ENCODE results near the gene GSK3A. TPM values are rescaled to one million over a fixed set of nuclear protein-coding genes. Genes with fewer than 3 reads are reported as not detected.
A peak's percentile ranks its signal among the peaks of the same experiment; 100 is the strongest.

GSK3A gene
- total and polyA plus RNA-seq, 2 experiments from 2014 or later = 32.2 to 36.6 TPM

DNA sequence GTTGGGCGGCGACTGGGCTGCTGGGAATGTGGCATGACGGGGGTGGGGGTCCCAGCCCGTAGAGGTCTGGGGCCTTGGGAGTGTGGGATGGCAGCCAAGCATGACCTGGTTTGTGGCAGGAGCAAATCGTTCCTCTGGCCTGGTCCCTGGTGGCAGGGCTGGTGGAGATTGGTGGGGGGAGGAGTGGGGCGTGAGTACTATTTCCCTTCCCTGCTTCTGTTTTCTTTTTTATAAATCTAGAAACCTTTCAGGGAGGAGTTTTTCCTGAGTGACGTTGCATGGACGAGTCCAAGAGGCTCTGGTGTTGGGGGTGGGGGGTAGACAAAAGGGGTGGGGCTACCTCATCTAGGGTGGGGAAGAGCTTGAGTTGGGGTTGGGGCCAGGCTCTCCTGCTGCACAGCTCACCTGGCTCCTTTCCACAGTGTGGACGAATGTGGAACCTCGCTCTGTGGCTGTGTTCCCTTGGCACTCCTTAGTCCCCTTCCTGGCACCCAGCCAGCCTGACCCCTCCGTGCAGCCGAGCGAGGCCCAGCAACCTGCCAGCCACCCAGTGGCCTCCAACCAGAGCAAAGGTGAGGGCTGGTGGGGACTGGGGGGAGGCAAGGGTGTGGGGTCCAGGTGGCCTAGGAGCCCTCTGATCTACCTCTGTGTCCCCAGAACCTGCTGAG is 44.1 kb upstream of the GSK3A start:
- H4K20me1 ChIP-seq (ENCODE audit: insufficient read depth, poor library complexity, severe bottlenecking) = peaks cover 42% of the 10 kb centered on the region
- peak overlapping the region; percentile 79 for H3K27ac ChIP-seq
- no peak overlapping the region for H3K4me3 ChIP-seq

DNA sequence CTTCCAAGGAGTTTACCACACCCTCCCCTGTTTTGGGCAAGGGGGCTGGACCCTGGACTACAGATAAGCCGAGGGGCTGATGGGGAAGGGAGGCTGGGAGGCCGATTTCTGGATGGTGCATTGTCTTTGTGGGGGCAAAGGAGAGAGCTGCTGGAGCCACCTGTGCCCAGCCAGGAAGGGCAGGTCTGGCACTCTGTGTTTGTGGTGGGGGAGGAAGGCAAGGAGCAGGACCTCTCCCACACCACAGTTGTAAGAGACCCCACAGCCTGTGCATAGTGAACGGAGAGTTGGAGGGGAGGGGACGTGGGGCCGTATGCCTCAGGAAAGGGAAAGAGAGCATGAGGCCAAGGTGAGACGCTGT is 43.6 kb upstream of the GSK3A start:
- Histone ChIP-seq H3K4me3 (no peak overlapping the region), H3K9me3 (ENCODE audit: low read depth) (no peaks in the 10 kb centered on the region), H2AFZ (no peak overlapping the region), H4K20me1 (ENCODE audit: insufficient read depth, poor library complexity, severe bottlenecking) (peaks cover 39% of the 10 kb centered on the region), H3K4me2 (peak overlapping the region; percentile 92), H3K27me3 (no peaks in the 10 kb centered on the region), H3K27ac (peak overlapping the region; percentile 79), H3K4me1 (ENCODE audit: insufficient read depth) (peaks cover 38% of the 10 kb centered on the region), H3K79me2 (peaks cover 44% of the 10 kb centered on the region), H3K36me3 (replicated peaks; ENCODE audit: insufficient read depth, low read depth) (no peaks in the 10 kb centered on the region), H3K9me2 (replicated peaks; ENCODE audit: insufficient read depth) (no peaks in the 10 kb centered on the region)
- 77% methylated on average over 6 of the region's 6 CpGs for WGBS (ENCODE audit: low lambda C conversion rate, missing lambda C conversion rate)
- no peak for DNase-seq (ENCODE audit: low spot score)
- TF ChIP-seq EZH2phosphoT487 (IDR thresholded peaks at IDR 0.05; ENCODE audit: low read depth, severe bottlenecking, unreplicated experiment) (no peak), EZH2 (IDR thresholded peaks at IDR 0.05; ENCODE audit: borderline replicate concordance) (no peak), CTCF (IDR thresholded peaks at IDR 0.05; ENCODE audit: poor library complexity) (no peak)

More for the DNA sequence above, 44.1 kb upstream of the GSK3A start:
- no peaks in the 10 kb centered on the region for H3K9me2 ChIP-seq (replicated peaks; ENCODE audit: insufficient read depth)
- DNase-seq (ENCODE audit: low spot score) = peak; percentile 36
- peaks cover 34% of the 10 kb centered on the region for H3K4me1 ChIP-seq (ENCODE audit: insufficient read depth)
- H3K4me2 ChIP-seq = peak overlapping the region; percentile 92
- no peak for TF ChIP-seq CTCF (IDR thresholded peaks at IDR 0.05; ENCODE audit: poor library complexity)
- TF ChIP-seq EZH2phosphoT487 (IDR thresholded peaks at IDR 0.05; ENCODE audit: low read depth, severe bottlenecking, unreplicated experiment) = no peak
- H3K36me3 ChIP-seq (replicated peaks; ENCODE audit: insufficient read depth, low read depth) = no peaks in the 10 kb centered on the region
- H3K79me2 ChIP-seq = peaks cover 44% of the 10 kb centered on the region
- H2AFZ ChIP-seq = no peak overlapping the region
- 60% methylated on average over 13 of the region's 13 CpGs for WGBS (ENCODE audit: low lambda C conversion rate, missing lambda C conversion rate)
- no peaks in the 10 kb centered on the region for H3K9me3 ChIP-seq (ENCODE audit: low read depth)
- H3K27me3 ChIP-seq = no peaks in the 10 kb centered on the region

DNA sequence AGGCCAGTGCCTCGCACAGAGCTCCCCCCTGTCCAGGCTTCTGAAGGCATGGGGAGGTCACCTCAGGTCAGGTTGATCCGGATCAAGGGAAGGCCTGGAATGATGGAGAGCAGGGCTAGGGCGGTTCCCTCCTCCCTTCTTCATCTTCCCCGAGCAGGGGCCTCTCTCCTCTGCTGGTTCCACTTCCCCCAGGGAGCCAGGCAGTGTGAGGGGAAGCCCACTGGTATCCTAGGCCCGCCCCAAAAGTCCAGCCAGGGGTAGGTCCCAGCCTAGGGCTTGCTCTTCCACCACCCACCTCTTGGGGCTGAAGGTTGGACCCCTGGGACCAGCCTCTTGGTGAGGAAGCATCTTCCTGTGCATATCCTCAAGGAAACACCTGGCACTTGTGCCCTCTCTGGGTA is 43.1 kb upstream of the GSK3A start:
- Histone ChIP-seq H3K9me2 (replicated peaks; ENCODE audit: insufficient read depth) (no peaks in the 10 kb centered on the region), H3K36me3 (replicated peaks; ENCODE audit: insufficient read depth, low read depth) (no peaks in the 10 kb centered on the region), H4K20me1 (ENCODE audit: insufficient read depth, poor library complexity, severe bottlenecking) (peaks cover 39% of the 10 kb centered on the region), H3K79me2 (peaks cover 45% of the 10 kb centered on the region), H3K4me1 (ENCODE audit: insufficient read depth) (peaks cover 38% of the 10 kb centered on the region), H3K4me3 (no peak overlapping the region), H3K27ac (peak overlapping the region; percentile 79), H3K27me3 (no peaks in the 10 kb centered on the region), H3K4me2 (peak overlapping the region; percentile 92), H3K9me3 (ENCODE audit: low read depth) (no peaks in the 10 kb centered on the region), H2AFZ (no peak overlapping the region)
- no peak for TF ChIP-seq EZH2phosphoT487 (IDR thresholded peaks at IDR 0.05; ENCODE audit: low read depth, severe bottlenecking, unreplicated experiment)
- 53% methylated on average over 4 of the region's 5 CpGs for WGBS (ENCODE audit: low lambda C conversion rate, missing lambda C conversion rate)
- peak; percentile 8 for DNase-seq (ENCODE audit: low spot score)

DNA sequence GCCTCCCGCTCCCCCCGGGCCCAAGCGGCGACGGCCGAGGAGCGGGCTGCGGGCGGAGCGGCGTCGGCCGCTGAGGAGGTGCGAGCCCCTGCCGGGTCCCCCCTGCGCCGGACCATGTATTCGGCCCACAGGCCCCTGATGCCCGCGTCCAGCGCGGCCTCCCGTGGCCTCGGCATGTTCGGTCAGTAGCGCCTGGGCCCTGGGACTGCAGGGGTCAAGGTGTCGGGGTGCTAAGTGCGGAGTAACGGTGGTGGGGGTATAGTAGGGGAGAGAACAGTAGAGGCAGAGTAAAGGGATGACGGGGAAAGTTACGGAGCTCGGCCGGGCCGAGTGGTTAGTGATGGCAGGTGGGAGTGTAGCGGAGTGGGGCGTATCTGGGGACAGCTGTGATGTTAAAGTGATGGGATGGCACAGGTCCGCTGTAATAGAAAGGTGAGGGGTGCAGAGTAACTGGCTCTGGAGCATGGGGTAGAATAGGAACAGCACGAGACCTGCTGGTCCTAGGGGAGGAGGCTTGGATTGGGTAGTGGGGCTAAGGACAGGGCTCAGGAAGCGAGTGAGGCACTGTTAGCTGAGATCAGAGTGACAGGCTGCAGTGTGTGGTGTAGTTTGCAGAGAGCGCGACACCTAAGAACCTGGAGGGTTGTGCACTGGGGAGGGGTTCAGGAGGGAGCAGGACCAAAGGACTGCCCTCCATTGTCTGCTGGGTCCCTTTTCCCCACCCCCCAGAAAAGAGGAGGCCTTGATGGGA is 42.4 kb upstream of the GSK3A start:
- 4% methylated on average over 26 of the region's 41 CpGs for WGBS (ENCODE audit: low lambda C conversion rate, missing lambda C conversion rate)
- peak; percentile 30 for DNase-seq (ENCODE audit: low spot score)
- H4K20me1 ChIP-seq (ENCODE audit: insufficient read depth, poor library complexity, severe bottlenecking) = peaks cover 39% of the 10 kb centered on the region
- H3K4me1 ChIP-seq (ENCODE audit: insufficient read depth) = peaks cover 38% of the 10 kb centered on the region
- TF ChIP-seq EZH2phosphoT487 (IDR thresholded peaks at IDR 0.05; ENCODE audit: low read depth, severe bottlenecking, unreplicated experiment) (no peak), CTCF (IDR thresholded peaks at IDR 0.05; ENCODE audit: poor library complexity) (no peak), EZH2 (IDR thresholded peaks at IDR 0.05; ENCODE audit: borderline replicate concordance) (no peak)
- H3K27me3 ChIP-seq = no peaks in the 10 kb centered on the region
- H3K36me3 ChIP-seq (replicated peaks; ENCODE audit: insufficient read depth, low read depth) = no peaks in the 10 kb centered on the region
- peak overlapping the region; percentile 92 for H3K4me2 ChIP-seq
- H3K79me2 ChIP-seq = peaks cover 48% of the 10 kb centered on the region
- H3K27ac ChIP-seq = peak overlapping the region; percentile 79
- H2AFZ ChIP-seq = no peak overlapping the region
- H3K9me2 ChIP-seq (replicated peaks; ENCODE audit: insufficient read depth) = no peaks in the 10 kb centered on the region
- peak overlapping the region; percentile 94 for H3K4me3 ChIP-seq
- no peaks in the 10 kb centered on the region for H3K9me3 ChIP-seq (ENCODE audit: low read depth)
